Measurements from ENCODE around the gene TCAP.

- TF ChIP-seq CTCF (IDR thresholded peaks at IDR 0.05; ENCODE audit: low read depth, low read length) (no peak), POLR2A (IDR thresholded peaks at IDR 0.05; ENCODE audit: extremely low read depth, insufficient read length) (no peak), MAX (IDR thresholded peaks at IDR 0.05; ENCODE audit: low read depth, low read length) (no peak), MYC (IDR thresholded peaks at IDR 0.05; ENCODE audit: low read depth, low read length) (no peak)
Measured at GRCh38 chr17:39627712-39628516, 37.2 kb upstream of the TCAP start.

Data from NB4 (cell line).